HG03139 (cell line): Measurements from ENCODE around the gene SASH1.
A peak's percentile ranks its signal among the peaks of the same experiment; 100 is the strongest.
"Not testable (repeated sequence)": the region's sequence is repeated elsewhere in the genome, so short reads cannot be mapped to it uniquely, and the experiment has no call there.

ENCODE experiments used
- ATAC-seq: cut with Tn5 transposase; IDR thresholded peaks from one replicate; pipeline ENCODE4 v1.9.1; 2021; ENCODE audit not compliant: unreplicated experiment

Gene SASH1

DNA sequence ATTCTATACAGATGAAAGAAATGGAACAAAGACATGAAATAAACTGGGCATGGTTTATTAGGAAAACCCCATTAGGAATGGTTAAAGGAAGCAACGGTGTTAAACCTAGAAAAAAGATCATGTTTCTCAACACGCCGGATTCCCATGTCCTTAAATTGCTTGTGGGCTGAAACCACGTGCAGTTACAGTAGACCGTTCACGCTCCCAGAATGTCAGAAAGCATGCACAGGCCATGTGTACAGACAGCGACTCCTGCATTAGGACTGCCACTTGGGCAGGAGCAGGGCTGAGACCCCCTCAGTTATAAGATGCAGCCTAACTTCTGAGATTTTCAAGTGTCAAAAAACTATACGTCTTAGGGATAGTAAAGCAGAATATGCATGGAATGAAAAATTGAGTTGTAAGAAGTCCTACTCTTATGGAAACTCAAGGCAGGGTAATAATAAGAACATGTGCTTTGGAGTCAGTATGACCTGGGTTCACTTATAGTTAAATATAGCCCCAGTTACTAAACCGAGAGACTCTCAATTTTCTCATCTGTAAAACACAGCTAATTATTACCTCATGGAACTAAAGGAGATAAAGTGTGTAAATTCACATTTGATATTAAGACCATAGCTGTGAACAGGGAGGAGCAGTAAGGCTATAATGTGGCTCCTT is 230.2 kb downstream of the SASH1 start:
- ATAC-seq = no peak

DNA sequence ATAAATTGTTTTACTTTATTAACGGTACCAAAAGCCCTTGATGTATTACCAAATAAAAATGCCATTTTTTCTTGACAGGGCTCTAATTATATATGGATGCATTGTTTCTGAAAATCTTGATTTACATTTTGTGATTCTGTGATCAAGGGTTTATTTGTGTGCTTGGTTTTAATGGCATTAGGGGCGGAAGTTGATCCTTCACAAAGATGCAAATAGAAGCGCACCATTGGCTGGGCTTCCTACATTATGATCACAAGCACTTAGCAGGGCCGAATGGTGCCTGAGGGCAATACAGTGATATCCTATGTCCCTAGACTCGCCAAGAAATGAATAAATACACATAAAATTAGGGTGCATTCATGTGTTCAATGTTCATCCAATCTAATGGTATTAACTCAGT is 231.3 kb downstream of the SASH1 start:
- ATAC-seq = no peak

DNA sequence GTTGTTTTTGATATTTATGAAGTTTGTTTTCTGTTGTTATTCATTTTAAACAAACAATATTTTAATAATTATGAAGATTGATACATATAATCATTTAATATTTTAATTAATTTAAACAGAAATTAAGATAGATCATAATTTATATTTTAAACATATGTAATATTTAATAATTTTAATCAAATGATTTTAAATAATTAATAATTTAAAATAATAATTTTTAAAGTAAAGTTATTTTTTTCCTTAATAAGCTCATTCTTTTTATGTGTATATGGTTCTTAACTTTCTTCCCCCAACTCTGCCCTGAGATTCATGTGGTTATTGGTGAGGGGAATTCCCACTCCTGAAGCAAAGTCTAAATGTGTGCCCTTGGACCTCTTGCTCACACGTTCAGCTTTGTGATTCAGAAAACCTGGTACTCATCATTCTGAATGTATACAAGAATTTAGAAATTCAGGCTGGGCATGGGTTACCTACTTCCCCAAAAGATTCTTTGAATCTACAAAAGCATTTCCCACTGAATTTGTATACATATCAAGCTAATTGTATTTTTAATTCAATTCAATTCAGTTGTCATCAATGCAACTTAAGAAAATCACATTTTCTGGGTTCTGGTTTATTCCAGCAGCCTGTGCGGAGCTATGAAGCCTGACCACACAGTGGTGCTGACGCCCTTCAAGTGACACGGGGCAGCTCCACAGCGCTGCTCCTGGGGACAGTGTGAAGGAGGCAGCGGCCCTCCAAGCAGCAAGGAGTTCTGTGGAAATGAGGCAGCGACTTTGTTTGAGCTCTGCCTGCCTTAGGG is 235.2 kb downstream of the SASH1 start:
- peak; percentile 99 for ATAC-seq

DNA sequence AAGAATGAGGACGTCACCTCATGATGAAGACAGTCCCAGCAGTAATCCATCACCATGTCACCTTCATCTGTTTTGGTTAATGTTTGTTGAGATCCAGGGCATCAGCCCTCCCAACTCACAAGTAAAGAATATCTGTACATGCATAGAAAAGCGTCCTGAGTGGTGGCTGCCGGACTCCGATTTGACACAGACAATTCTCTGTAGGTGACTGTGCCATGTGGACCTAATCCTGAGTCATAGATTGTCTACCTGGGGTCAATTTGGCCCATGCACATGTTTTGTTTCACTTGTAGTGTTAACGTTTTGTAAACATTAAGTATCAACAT is 235.8 kb downstream of the SASH1 start:
- peak; percentile 16 for ATAC-seq

DNA sequence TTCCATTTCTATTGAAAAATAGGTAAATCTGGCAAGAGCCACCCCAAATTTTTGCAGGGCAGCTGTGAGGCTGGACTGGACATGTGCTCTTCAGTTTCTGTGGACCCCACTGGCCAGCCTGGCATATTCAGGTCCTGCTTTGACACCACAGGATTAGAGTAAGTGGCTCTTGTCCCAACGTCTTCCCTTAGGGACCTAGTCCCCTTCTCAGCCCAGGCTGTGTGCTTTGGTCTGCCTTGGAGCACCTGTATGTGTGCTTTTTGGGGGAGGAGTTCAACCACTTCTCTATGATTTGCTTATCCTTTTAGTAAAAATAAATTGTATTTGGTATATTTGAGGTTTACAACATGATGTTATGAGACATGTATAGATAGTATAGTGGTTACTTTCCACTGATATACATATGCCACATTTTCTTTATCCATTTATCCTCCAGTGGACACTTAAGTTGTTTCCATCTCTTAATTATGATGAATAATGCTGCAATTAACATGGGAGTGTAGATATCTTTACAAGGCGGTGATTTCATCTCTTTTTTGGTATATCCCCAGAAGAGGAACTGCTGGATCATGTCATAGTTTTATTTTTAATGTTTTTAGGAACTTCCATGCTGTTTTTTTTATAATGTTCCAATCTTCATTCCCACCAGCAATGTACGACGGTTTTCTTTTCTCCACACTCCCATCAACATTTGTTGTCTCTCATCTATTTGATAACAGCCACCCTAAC is 236.4 kb downstream of the SASH1 start:
- ATAC-seq = no peak

DNA sequence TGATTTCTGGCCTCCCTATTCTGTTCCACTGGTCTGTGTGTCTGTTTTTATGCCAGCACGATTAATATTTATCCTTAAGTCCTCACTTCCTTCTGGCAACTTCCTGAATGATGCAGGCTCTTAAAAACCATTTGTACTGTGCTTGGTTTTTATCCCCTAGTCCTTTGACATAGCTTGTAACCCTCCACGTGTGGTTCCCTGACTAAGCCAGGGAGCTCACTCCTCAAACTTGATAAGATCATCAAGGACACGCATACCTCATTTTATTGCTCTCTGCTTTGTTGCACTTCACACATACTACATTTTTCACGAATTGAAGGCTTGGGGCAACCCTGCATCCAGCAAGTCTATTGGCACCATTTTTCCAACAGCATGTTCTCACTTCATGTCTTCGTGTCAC is 237.8 kb downstream of the SASH1 start:
- no peak for ATAC-seq

DNA sequence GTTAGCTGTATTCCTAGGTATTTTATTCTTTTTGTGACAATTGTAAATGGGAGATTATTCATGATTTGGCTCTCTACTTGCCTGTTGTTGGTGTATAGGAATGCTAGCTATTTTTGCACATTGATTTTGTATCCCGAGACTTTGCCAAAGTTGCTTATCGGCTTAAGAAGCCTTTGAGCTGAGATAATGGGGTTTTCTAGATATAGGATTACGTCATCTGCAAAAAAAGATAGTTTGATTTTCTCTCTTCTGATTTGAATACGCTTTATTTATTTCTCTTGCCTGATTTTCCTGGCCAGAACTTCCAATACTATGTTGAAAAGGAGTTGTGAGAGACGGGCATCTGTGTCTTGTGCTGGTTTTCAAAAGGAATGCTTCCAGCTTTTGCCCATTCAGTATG is 241.0 kb downstream of the SASH1 start:
- no peak for ATAC-seq

DNA sequence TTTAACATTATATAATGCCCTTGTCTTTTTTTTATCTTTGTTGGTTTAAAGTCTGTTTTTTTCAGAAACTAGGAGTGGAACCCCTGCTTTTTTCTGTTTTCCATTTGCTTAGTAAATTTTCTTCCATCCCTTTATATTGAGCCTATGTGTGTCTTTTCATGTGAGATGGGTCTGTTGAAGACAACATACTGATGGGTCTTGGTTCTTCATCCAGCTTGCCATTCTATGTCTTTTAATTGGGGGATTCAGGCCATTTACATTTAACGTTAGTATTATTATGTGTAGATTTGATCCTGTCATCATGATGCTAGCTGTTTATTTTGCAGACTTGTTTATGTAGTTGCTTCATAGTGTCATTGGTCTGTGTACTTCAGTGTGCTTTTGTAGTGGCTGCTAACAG is 243.0 kb downstream of the SASH1 start:
- not testable (repeated sequence) for ATAC-seq

DNA sequence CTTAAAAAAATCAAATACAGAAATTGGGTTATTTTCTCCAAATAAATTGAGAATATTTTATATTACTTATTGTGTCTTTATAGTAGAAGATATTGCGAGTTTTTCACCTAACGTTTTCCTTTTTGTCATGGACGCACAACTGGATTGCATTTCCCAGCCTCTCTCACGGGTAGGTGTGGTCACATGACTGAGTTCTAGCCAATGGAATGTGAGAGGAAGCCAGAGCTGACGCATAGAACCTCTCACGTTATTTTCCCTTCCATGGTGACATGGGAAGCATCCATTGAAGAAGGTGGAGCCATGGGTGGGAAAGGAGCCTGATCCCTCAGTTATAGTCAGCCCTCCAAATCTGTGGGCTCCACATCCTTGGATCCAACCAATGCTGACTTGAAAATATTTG is 248.2 kb downstream of the SASH1 start:
- no peak for ATAC-seq

DNA sequence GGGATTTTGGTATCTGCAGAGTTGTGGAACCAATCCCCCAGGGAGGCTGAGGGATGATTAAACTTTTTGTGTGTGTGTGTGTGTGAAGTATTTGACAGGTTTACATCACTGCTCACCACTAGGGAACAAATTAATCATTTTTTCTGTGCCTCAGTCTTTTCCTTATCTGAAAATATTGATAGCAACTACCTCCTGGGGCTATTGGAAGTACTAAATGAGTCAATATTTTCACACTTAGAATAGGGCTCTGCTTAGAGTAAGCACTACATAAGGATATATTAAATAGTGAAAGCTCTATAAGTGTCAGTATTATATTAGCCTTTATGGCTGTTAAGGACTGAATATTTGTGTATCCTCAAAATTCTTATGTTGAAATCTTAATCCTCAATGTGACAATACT is 249.0 kb downstream of the SASH1 start:
- no peak for ATAC-seq

DNA sequence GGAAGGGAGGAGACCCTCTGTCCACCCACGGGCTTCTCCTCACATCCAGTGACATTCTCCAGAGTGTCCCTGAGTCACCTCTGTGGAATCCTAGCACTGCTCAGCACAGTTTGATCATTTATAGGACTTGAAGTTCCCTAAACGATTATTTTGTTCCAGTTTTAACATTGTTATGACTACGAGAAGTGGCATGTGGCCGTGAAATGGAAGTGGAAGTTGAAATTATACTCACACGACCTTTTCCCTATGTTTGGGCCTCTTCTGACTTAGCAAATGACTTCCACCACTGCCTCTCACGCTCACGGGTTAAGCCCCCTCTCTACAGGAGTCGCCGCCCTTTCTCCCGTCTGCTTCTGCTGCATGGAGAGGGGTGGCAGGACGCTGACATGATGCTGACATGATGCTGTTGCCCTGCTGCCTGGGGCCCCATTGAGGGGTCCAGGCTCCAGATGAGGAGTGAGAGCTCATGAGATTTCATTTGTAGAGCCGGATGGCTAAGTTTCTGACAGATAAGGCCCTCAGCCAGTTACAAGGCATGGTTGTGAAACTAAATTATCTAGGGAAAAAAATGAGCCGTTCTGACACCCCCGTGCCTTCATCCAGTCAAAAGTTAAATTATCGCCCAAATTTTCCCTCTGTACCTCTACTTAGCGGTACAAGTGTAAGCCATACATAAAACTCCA is 250.6 kb downstream of the SASH1 start:
- ATAC-seq = no peak

DNA sequence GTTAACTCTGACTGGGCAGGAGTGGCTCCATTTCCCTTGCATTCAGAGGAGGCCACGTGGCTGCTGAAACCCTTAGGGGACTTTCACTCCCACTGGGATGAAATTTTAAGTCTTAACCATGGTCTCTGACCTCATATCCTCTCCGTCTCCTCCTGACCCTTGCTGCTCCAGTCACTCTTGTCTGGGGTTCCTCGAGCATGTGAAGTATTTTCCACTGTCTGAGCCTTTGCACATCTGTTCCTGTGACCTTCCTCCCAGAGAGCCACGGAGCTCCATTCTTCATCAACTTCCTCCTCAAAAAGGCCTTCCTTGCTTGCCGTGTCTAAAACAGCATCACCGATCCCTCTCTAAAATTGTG is 251.2 kb downstream of the SASH1 start:
- no peak for ATAC-seq

DNA sequence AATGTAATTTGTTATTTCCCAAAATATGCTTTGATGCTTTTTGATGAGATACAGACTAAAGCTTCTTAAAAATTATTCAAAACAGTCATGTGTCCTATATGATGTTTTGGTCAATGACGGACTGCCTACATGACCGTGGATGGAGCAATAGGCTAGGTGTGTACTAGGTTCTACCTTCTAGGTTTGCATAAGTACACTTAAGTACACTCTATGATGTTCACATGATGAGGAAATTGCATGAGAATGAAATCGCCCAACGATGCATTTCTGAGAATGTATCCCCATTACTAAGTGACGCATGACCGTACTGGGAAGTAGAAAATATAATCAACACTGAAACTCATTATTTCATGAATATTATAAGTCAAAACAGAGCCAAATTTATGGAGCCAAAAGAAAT is 252.9 kb downstream of the SASH1 start:
- no peak for ATAC-seq

DNA sequence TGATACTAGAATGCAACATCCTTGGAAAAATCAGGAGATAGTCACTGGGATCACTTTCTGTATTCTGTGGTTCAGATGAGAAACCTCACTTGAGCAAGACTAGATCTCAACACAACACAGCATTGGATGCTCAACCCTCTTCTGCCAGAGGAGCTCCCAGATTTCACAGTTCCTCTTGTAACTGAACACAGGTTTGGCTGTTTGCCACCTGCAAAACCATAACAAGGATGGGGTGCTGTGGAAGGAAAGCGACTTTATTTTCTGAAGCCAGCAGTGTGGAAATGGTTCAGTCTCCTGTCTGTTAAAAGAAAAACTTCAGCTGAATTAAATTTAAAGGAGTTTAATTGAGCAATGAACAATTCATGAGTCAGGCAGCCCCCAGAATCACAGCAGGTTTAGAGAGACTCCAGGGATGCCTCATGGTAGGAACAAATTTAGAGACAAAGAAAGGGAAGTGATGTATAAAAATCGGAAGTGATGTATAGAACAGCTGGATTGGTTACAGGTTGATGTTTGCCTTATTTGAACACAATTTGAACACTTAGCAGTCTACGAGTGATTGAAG is 254.3 kb downstream of the SASH1 start:
- ATAC-seq = no peak

DNA sequence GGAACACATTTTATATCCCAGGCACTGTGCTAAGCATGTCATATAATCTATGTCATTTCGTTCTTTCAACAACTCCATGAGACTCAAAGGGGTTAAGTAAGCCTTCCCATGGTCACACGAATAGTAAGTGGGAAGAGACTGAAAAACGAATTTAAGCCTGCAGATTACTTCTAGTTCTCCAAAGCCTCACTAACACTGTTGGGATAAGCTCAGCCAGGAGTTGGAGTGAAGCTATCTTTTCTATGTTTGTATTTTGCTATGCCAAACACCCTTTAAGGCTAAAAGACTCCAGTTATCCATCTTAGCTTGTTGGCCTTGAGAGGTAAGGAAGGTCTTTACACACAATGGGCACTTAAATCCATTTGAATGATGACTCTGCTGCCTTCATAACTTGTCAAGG is 256.1 kb downstream of the SASH1 start:
- ATAC-seq = no peak

DNA sequence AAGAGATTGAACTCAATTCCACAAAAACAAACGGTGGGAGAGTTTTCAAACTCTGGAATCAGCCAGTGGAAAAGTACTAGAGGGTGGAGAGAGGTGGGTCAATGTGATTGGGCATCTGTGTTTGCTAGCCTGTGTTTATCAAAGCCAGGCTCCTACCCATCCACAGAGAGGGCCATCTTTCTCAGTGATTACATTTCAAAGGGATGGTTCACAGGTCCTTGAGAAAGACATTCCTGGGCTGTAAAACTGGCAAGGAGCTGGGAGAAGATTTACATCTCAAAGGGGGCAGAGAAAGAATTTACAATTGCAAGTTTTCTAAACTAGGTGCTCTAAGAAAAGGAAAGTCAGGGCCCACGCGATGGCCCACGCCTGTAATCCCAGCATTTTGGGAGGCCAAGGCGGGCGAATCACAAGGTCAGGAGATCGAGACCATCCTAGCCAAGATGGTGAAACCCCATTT is 257.4 kb downstream of the SASH1 start:
- no peak for ATAC-seq
